HPDE6-E6E7 (cell line): ENCODE measurements around the gene HMOX1.
"Not testable (repeated sequence)": the region's sequence is repeated elsewhere in the genome, so short reads cannot be mapped to it uniquely, and the experiment has no call there.

ENCODE experiments used
- DNase-seq: peaks from one replicate; pipeline ENCODE4 v3.0.0; 2011; ENCODE audit warnings: missing footprints; ENCODE audit errors: extremely low spot score

HMOX1 gene

DNA sequence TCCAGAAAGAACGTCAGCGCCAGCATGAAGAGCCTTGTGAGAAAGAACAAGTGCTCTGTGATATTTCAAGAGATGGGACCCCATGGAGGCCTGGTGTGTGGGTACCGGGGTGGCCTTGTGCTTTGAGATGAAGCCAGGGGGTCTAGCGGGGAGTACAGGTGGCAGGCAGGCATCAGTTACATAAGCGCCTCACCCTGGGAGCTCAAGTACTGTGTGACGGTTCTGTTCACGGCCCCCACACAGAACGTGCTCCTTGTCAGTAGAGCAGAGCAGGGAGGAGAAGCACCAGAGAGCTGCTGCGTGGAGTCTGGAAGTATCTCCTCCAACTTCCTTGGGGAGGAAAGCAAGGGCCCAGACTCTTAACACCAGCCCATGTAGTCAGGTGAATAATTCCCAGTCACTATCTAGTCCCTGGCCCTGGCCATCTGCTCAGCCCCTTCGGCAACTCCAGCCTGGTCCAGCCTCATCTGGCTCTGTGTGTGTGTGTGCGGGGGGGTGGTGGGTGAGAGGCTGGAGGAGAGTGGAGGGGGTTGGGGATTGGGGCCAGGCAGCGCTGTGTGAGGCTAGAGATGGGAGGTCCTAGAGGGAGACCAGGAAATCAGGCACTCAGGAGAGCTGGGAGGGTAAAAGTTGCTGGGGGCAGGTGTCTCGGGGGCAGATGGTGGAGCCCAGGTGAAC is 51.5 kb downstream of the HMOX1 start:
- DNase-seq: no peak

DNA sequence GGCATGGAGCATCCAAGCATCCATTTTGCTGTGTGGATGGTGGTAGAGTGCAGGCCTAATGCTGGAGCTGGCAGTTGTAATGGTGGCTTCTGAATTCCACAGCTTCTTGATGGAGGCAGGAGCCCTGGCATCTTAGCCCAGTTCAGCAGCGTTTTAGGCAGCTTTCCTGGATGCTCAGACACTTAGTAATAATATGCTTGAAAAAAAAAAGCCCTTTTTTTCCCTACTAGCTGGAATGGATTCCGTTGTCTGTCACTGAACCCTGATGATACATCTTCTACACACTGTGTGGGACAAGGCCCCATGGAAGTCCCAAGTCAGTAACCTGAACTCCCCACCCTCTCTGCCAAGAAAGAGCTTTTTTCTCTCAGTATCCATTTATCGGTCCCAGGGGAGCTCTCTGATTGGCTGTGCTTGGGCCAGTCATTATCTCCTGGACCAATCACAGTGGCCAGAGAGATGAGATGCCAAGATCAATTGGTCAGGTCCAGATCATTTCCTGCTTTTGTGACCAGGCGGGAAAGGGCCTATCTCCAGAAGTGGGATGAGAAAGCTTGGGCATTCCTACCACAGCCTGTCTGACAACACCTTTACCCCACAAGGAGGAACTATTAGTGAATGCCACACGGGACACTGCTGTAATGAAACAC is 53.3 kb downstream of the HMOX1 start:
- DNase-seq: no peak

DNA sequence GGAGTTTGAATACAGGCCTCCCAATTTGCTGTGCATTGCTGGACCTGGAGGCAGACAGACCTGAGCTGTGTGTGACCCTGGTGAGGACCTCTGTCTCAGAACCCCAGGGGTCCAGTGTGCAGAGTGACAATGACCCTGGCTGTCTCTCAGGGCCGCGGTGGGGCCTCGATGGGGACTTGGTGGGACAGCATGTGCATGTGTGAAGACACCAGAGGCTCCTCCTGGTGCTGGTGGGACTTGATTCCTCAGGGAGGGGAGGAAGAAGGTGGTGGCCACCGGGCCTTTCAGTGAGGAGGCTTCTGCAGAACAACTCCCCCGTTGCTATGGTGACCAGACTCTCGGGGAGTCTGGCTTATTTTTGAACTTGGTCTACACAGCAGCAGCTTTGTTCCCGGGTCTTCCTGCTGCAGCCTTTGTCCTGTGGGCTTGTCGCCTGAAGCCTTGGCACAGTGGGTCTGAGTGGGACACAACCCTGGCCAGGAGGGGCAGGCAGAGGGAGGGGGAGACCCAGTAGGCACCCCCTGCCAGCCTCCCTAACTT is 54.4 kb downstream of the HMOX1 start:
- DNase-seq: no peak

DNA sequence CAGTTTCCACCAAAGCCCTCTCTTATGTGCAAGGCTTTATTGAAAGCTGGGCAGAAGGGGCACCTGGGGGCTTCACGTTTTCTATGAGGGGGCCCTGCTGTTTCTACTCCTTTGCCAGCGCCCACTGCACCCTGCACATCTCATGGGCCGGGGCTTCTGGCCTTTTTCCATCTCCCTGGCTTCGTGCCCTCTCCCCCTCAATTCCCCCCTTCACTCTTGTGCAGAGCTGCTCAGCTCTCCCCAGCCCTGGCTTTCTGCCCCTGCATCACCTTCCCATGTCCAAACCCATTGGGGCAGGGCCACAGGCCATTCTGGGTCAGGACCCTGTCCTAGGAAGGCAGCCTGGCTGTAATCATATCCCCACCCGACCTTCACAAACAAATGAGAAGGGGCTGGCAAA is 55.5 kb downstream of the HMOX1 start:
- no peak for DNase-seq

DNA sequence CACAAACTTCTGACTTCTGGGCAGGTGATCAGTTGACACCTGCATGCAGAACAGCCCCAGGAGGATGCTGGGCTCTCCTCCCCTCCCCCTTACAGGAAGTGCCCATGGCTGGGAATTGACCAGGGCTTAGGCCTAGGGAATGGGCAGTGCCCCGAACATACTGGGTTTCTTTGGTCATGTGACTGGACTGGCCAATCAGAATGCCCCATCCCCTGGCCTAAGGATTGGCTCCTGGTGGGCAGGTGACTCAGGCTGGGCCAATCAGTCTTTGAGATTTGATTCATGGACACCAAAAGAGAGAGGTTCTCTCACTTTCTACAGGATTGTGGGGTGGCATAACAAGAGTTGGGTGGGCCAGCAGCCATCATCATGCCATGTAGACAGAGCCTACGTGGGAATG is 56.2 kb downstream of the HMOX1 start:
- no peak for DNase-seq

DNA sequence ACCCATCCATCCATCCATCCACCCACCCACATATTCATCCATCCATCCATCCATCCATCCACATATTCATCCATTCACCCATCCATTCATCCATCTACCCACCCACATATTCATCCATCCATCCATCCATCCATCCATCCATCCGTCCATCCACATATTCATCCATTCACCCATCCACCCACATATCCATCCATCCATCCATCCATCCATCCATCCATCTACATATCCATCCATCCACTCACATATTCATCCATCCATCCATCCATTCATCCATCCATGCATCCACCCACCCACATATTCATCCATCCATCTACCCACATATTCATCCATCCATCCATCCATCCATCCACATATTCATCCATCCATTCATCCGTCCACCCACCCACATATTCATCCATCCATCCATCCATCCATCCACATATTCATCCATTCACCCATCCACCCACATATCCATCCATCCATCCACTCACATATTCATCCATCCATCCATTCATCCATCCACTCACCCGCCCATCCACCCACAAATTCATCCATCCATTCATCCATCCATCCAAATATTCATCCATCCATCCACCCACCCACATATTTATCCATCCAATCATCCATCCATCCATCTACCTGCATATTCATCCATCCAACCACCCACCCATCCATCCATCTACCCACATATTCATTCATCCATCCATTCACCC is 57.9 kb downstream of the HMOX1 start:
- DNase-seq: not testable (repeated sequence)

DNA sequence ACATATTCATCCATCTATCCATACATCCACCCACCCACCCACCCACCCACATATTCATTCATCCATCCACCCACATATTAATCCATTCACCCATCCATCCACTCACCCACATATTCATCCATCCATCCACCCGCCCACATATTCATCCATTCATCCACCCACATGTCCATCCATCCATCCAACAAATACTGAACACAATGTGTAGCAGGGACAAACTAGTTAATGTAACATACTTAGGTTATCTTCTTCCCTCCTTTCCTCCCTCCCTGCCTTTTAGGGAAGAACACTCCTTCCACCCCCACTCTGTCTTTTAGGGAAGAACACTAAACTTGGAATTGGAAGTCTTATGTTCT is 58.4 kb downstream of the HMOX1 start:
- DNase-seq: no peak

DNA sequence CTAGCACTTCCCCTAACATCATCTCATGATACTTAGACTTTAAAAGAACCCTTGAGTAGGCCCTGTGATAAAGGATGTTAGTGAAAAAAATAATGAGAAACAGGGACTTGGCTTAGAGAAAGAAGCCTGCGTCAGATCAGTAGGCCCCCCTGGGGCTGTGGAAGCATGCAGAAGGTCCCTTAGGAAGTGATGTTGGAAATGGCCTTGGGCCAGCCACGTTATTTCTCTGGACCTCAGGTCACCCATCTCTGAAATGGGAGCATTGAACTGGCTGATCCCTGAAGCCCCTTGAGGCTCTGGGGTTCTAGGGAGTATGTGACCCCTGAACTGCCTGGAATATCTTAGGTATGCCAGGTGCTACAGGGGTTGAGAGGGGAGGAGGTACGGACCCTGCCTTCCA is 59.2 kb downstream of the HMOX1 start:
- no peak for DNase-seq

DNA sequence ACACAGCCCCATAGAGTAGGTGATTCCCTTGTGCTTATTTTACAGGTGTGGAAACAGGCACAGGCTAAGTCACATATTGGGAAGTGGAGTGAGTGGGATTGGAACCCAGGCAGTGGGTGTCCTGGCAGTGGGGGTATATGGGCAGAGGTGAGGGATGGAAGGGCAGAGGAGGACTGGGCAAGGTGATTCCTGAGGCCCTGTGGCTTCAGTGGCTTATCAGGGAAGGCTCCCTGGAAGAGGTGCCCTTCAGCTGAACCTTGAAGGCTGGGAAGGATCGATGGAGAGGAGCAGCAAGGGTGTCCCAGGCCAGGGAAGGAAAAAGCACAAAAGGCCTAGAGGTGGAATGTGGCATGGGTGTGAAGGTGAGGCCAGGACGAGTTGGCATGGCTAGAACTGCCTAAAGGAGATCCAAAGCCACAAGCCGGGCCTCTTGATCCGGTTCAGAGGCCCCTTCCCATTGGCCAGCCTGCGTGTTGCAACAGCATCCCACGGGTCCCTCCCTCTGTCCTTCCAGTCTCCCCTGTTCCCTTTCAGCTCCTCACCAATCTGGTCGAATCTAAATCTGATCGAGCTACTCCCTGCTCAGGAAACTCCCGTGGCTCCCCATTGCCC is 60.7 kb downstream of the HMOX1 start:
- DNase-seq: no peak

DNA sequence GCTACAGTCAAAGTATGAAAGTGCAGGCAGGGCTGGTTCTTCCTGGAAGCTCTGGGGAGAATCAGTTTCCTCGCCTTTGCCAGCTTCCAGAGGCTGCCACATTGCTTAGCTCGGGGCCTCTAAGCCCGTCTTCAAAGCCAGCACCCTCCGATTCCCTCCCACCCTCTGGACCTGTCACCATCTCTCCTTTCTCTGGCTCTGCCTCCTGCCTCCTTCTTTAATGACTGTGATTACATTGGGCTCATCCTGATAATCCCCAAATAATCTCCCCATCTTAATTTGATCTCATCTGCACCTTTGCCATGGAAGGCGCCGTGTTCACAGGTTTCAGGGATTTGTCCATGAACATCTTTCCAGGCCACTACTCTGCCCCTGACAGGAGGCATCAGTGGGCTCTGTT is 61.6 kb downstream of the HMOX1 start:
- no peak for DNase-seq

DNA sequence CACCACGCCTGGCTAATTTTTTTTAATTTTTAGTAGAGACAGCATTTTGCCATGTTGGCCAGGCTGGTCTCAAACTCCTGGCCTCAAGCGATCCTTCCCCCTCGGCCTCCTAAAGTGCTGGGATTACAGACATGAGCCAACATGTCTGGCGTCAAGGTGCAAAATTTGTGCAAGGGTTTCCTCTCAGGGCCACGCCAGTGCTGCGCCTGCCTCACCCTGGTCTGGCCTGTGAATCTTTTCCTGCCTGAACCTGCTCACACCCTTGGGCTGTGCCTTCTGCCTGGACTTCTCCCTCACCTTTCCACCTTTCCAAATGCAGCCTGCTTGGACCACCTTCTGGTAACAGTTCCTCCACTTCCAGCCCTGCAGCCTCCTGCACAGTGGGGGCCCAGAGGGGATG is 62.4 kb downstream of the HMOX1 start:
- DNase-seq: no peak
